Muscle layer of colon (tissue), 2 donors: Measurements from ENCODE around the gene MFAP3L.

Source experiments
- H3K27ac ChIP-seq: one replicate; pipeline ENCODE4 v1.7.0; 2013; ENCODE audit warnings: low read depth, mild to moderate bottlenecking, low read length, moderate library complexity
- H3K27me3 ChIP-seq, 2 donors: one replicate each; pipeline ENCODE4 v1.7.0; 2013; ENCODE audit warnings: low read length in 2 of 2, mild to moderate bottlenecking in 2 of 2; ENCODE audit not compliant: insufficient read depth in 2 of 2, control insufficient read depth in 1 of 2
- H3K36me3 ChIP-seq: one replicate; pipeline ENCODE4 v1.7.0; 2013; ENCODE audit warnings: mild to moderate bottlenecking, low read length; ENCODE audit not compliant: insufficient read depth
- H3K4me1 ChIP-seq: one replicate; pipeline ENCODE4 v1.7.0; 2013; ENCODE audit warnings: mild to moderate bottlenecking, low read length; ENCODE audit not compliant: insufficient read depth
- H3K4me3 ChIP-seq, 2 donors: one replicate each; pipeline ENCODE4 v1.7.0; 2013; ENCODE audit warnings: low read length in 2 of 2, low read depth in 1 of 2, mild to moderate bottlenecking in 1 of 2, moderate library complexity in 1 of 2
- H3K9ac ChIP-seq: one replicate; pipeline ENCODE4 v1.7.0; 2013; ENCODE audit warnings: low read length
- H3K9me3 ChIP-seq: one replicate; pipeline ENCODE4 v1.7.0; 2013; ENCODE audit warnings: mild to moderate bottlenecking, low read length
- donor health status: abdominal sarcoma.
- donor health status: Adenocarcinoma of cecum.

Gene MFAP3L

DNA sequence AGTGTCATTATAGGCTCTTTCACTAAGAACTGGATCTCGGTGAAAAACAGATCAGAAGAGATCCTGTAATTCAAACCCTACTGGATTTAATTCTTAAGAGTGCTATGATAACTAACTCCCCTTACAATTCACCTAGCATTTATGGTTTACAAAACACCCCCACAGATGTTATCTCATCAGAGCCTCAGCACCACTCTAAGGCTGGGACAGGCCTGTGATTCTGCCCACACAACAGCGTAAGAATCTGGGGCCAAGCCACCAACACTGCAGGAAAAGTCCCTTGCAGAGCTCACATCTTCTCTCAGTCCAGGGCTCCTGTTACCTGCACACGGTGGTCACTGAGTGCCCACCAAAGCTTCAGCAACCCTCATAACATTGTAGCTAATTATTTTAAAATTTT is 8.9 kb downstream of the MFAP3L start:
- H3K27me3 ChIP-seq, result no peaks in the 10 kb centered on the region
- H3K36me3 ChIP-seq, result no peaks in the 10 kb centered on the region
- H3K4me3 ChIP-seq, result no peak overlapping the region
- H3K9ac ChIP-seq, result no peak overlapping the region
- H3K27ac ChIP-seq, result no peak overlapping the region
- no peaks in the 10 kb centered on the region for H3K4me1 ChIP-seq
- no peaks in the 10 kb centered on the region for H3K9me3 ChIP-seq

DNA sequence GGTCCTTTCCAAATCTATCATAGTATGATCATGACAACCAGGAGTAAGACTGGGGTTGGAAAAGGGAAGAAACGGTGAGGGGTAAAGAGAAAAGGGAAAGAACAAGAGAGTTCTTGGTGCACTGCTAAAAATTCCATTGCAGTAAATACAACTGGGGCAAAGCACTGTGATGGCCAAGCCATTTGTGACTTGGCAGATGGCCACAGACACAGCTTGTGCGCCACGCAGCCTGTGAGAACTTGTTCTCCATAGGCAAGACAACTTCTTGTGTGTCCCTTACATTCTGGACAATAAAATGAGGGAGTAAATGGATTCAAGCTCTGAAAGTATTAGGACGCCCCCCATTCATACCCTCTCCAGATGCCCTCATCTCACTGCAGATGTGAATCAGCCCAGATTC is 10.9 kb downstream of the MFAP3L start:
- no peaks in the 10 kb centered on the region for H3K36me3 ChIP-seq
- H3K27ac ChIP-seq, result no peak overlapping the region
- H3K9me3 ChIP-seq, result no peaks in the 10 kb centered on the region
- H3K4me1 ChIP-seq, result no peaks in the 10 kb centered on the region
- no peak overlapping the region for H3K4me3 ChIP-seq
- H3K27me3 ChIP-seq, result no peaks in the 10 kb centered on the region
- no peak overlapping the region for H3K9ac ChIP-seq

DNA sequence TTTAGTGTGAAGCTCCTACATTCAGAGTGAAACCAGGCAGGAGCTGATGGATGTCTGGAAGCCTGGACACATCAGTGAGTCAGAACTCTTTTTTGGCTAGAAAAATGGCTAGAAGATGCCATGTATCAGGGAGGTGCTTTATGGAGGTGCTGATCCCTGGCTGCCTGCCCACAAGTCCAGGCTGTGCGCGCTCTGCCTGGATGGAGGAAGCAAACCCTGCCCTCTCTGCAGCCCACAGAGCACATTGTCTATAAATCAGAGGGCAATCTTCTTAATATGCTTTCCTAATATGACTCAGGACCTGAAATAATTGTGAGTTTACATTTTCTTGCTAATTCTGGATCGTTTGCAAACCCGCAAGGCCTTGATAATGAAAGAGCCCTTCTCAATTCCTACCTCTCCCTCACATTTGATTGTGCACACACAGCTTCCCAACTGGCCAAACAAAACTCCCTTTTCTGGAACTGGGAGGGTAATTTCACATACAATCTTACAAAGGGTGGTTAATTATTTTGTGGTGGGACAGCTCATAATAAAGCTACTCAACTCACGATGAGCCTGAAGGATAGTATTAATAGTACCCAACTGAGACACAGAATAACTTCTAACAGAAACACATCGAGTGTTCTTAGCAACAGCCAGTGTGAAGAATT is 11.7 kb downstream of the MFAP3L start:
- H3K9me3 ChIP-seq, result no peaks in the 10 kb centered on the region
- H3K36me3 ChIP-seq, result no peaks in the 10 kb centered on the region
- no peak overlapping the region for H3K27ac ChIP-seq
- H3K27me3 ChIP-seq, result no peaks in the 10 kb centered on the region
- H3K4me3 ChIP-seq, result no peak overlapping the region
- H3K4me1 ChIP-seq, result no peaks in the 10 kb centered on the region
- no peak overlapping the region for H3K9ac ChIP-seq

DNA sequence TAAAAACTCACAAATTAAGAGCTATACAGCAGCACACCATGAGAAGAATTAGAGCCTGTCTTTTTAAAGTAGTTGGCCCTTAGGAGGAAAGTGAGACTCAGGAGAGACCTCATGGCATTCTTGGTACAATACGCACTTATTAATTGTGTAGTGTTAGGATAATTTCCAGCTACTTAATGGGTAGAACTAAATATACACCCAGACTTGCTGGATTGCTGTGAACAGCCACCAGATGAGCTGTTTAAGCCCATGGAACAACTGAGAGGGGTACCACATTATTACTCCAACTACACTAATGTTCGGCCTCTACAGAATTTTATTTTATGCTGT is 13.6 kb downstream of the MFAP3L start:
- H3K27ac ChIP-seq, result no peak overlapping the region

DNA sequence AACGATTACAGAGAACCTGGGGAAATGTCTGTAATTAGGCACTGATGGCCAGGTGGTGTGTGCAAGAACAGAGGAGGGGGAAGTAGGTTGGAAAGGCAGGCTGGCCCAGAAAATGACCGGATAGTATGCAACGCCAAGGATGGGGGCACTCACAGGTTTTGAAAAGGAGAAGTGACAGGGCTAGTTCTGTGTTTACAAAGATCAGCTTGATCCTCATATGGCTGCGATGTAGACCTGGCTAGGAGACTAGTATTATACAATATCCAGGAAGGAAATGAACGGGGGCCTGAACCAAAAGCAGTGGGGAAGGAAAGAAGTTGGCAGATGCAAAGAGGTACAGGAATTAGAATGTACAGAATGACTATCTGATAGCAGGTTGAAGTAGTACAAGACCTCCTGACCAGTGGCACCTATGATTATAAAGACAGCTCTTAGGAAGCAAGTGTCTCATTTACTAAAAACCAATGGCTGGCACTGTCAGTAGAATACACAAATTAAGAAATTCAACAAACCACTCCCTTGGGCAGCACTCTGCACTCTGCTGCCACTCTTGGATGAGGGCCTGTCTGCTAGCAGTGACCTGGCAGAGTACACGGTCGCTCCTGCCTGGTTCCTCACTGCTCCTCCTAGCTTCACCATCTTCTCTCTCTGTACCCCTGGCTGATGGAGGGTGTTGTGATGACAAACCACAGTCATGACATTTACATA is 14.1 kb downstream of the MFAP3L start:
- Histone ChIP-seq H3K36me3 (no peaks in the 10 kb centered on the region), H3K27me3 (no peaks in the 10 kb centered on the region), H3K4me1 (no peaks in the 10 kb centered on the region), H3K4me3 (no peak overlapping the region), H3K27ac (no peak overlapping the region), H3K9ac (no peak overlapping the region), H3K9me3 (no peaks in the 10 kb centered on the region)

More for the DNA sequence above, 13.6 kb downstream of the MFAP3L start:
- no peaks in the 10 kb centered on the region for H3K27me3 ChIP-seq
- H3K36me3 ChIP-seq, result no peaks in the 10 kb centered on the region
- no peaks in the 10 kb centered on the region for H3K9me3 ChIP-seq
- H3K4me1 ChIP-seq, result no peaks in the 10 kb centered on the region
- no peak overlapping the region for H3K4me3 ChIP-seq
- H3K9ac ChIP-seq, result no peak overlapping the region

DNA sequence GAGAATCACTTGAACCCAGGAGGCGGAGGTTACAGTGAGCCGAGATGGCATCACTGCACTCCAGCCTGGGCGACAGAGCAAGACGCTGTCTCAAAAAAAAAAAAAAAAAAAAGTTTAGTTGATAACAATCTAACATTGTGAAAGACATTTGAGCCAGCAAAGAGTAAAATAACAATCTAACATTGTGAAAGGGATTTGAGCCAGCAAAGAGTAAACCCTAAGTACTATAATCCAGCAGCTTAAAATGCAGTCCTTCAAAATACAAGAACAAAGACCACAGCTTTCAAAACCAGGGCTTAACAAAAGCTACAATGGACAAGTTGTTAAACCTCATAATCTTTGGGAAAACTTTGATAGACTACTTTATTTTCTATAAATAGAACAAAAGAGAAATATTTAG is 16.9 kb downstream of the MFAP3L start:
- H3K27me3 ChIP-seq, result no peaks in the 10 kb centered on the region
- no peaks in the 10 kb centered on the region for H3K9me3 ChIP-seq
- peaks cover 9% of the 10 kb centered on the region for H3K4me1 ChIP-seq
- H3K9ac ChIP-seq, result no peak overlapping the region
- H3K27ac ChIP-seq, result no peak overlapping the region
- H3K36me3 ChIP-seq, result no peaks in the 10 kb centered on the region
- no peak overlapping the region for H3K4me3 ChIP-seq

DNA sequence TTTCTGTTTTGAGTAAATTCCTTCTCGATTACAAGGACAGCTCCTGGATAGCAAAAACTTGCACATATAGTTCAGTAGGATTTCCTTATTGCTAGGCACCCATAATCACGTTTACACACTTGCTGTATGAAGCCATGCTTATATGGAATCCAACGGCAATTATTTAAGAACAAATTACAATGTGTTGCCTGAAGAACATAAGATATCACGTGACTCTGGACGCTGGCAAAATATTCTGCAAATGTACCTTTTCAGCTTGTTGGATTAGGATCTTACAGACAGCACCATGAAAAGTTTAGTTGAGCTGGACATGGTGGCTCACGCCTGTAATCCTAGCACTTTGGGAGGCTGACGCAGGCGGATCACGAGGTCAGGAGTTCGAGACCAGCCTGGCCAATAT is 17.4 kb downstream of the MFAP3L start:
- no peak overlapping the region for H3K27ac ChIP-seq
- H3K4me1 ChIP-seq, result peaks cover 9% of the 10 kb centered on the region
- no peaks in the 10 kb centered on the region for H3K36me3 ChIP-seq
- H3K9me3 ChIP-seq, result no peaks in the 10 kb centered on the region
- no peak overlapping the region for H3K4me3 ChIP-seq
- H3K9ac ChIP-seq, result no peak overlapping the region
- H3K27me3 ChIP-seq, result no peaks in the 10 kb centered on the region

DNA sequence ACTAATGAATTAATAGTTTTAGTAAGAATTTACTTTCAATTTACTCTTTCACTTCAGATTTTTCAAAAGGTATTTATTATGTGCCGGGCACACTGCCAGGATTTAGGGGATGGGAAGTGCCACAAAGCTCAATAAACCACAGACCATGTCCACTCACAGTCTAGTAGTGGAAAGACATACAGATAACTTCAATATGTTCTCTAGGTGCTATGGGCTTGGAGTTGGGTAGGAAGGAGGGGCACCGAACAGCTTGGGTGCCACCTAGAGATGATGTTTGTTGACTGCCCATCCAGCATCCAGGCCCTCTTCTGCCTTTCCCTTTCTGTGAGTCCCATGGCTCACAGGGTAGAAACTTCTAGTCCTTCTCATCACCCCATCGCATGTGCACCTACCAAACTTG is 17.8 kb downstream of the MFAP3L start:
- H3K4me3 ChIP-seq, result no peak overlapping the region
- no peak overlapping the region for H3K27ac ChIP-seq
- no peaks in the 10 kb centered on the region for H3K36me3 ChIP-seq
- H3K4me1 ChIP-seq, result peaks cover 9% of the 10 kb centered on the region
- H3K27me3 ChIP-seq, result no peaks in the 10 kb centered on the region
- H3K9ac ChIP-seq, result no peak overlapping the region
- no peaks in the 10 kb centered on the region for H3K9me3 ChIP-seq

DNA sequence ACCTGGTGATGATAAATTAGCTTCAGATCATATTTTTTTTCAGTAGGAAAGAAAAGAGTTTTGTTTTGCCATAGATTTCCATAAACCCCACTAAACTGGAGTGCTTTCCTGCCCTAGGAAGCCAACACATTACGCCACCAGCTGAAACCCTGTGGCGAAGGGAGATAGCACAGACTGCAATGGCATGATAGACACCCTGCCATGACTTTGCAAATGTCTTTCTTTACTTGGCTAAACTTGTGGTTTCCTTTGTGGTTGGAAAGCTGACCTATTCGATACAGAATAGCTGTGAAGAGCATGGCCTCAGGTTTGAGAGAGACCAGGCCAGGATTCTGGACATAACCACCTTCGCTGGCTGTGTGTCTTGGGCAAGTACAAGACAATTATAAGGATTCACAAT is 19.1 kb downstream of the MFAP3L start:
- Histone ChIP-seq H3K9me3 (no peaks in the 10 kb centered on the region), H3K36me3 (no peaks in the 10 kb centered on the region), H3K4me1 (peaks cover 9% of the 10 kb centered on the region), H3K27ac (no peak overlapping the region), H3K9ac (no peak overlapping the region), H3K27me3 (no peaks in the 10 kb centered on the region), H3K4me3 (no peak overlapping the region)

DNA sequence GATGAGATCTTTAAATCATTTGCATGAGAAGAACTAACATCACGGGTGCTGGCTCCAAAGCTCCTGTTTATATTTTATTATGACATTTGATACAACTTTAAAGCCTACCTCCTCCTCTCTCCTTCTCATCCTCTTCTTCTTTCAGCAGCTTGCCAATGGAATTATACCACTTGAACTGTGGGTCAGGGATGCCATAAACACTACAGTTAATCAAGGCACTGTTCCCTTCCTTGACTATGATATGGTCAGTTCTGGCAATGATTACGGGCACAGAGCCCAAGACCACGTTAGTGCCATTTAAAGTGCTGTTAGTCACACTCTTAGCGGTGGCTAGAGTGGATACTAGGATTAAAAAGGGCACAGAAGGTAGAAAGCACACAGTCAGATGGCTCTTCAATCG is 20.7 kb downstream of the MFAP3L start:
- H3K9me3 ChIP-seq, result no peaks in the 10 kb centered on the region
- no peak overlapping the region for H3K27ac ChIP-seq
- no peak overlapping the region for H3K9ac ChIP-seq
- peaks cover 9% of the 10 kb centered on the region for H3K4me1 ChIP-seq
- H3K27me3 ChIP-seq, result no peaks in the 10 kb centered on the region
- H3K4me3 ChIP-seq, result no peak overlapping the region
- H3K36me3 ChIP-seq, result no peaks in the 10 kb centered on the region

DNA sequence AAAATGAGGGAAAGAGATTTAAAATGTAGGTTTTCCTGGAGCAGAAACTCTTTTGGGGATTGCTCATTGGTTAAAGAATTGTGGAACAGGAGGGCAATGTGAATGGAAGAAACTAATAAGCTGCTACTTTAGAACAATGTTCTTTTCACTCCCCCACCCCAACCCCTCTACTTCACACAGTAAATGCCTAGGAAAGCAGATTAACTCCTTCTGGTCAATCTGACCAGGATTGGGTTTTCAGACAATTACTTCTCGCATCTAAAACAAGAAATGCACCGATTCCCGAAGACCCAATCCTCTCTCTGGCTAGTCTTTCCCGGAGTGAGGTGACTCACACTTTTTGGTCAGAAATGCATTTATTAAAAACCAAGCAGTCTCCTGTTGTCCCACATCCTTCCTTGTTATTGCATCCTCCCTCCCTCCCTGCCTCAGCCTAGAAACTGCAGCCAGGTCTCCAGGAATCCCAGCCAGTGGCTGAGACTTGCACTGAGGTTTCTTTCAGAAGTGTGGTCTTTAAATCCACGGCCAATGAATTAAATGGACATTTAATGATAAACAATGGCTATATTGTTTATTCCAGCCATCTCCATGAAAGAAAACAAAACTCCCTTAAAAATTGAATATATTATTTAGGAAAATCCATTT is 21.4 kb downstream of the MFAP3L start:
- Histone ChIP-seq H3K27me3 (no peaks in the 10 kb centered on the region), H3K9me3 (no peaks in the 10 kb centered on the region), H3K4me1 (peaks cover 9% of the 10 kb centered on the region), H3K9ac (no peak overlapping the region), H3K36me3 (no peaks in the 10 kb centered on the region), H3K4me3 (no peak overlapping the region), H3K27ac (no peak overlapping the region)
